HCT116 (cell line): ENCODE data around the gene EPG5. TPM values are rescaled to one million over a fixed set of nuclear protein-coding genes. Genes with fewer than 3 reads are reported as not detected.

Experiments used
- ATAC-seq: fragments of 200-7000 bp; cut with Tn5 transposase; 2 replicates; pipeline ENCODE4 v1.9.1; 2020; ENCODE audit warnings: mild to moderate bottlenecking, moderate library complexity
- BruUV-seq: library from RNA; stranded (reverse); fragments of 400-500 nt; replicated peaks from 2 replicates; lab custom pipeline; 2021; lab: Mats Ljungman, UMichigan
- CTCF ChIA-PET: fragments of 300-600 bp; sonication (Branson Sonifier 250); formaldehyde crosslinking; loops from one replicate; lab custom pipeline; 2021; ENCODE audit warnings: antibody characterized with exemption; lab: Charles Lee
- POLR2A ChIA-PET: fragments of 300-600, 350-600 bp; sonication (Branson Sonifier 250); formaldehyde crosslinking; loops from one replicate; lab custom pipeline; 2021; ENCODE audit warnings: antibody characterized with exemption; lab: Charles Lee
- RAD21 ChIA-PET, 2 experiments: fragments of 300-600 bp; sonication (Branson Sonifier 250); formaldehyde crosslinking; loops; one replicate each; lab custom pipeline; 2023; ENCODE audit warnings: low total read pairs in 2 of 2; ENCODE audit not compliant: uncharacterized antibody in 2 of 2, unreplicated experiment in 2 of 2, low non-redundant PET in 1 of 2; lab: Charles Lee
- DNase-seq: peaks from one replicate; pipeline ENCODE4 v3.0.0-alpha.2; 2010; ENCODE audit warnings: low read depth, low spot score
- H2AFZ ChIP-seq: fragments of 200-600 bp; shearing (Covaris generic), sonication (generic); 2 replicates; pipeline ENCODE4 v1.6.1; 2017; ENCODE audit warnings: low read depth, mixed run types, mixed read lengths, antibody characterized with exemption, low read length; ENCODE audit not compliant: poor library complexity, severe bottlenecking
- H3K27ac ChIP-seq: 2 replicates; pipeline ENCODE4 v1.5.1; 2012; ENCODE audit warnings: low read depth, low read length
- H3K27me3 ChIP-seq: fragments of 200-600 bp; sonication (generic); 2 replicates; pipeline ENCODE4 v1.6.1; 2016; ENCODE audit warnings: mixed run types, low read length, mixed read lengths; ENCODE audit not compliant: insufficient read depth
- H3K36me3 ChIP-seq, 2 experiments: fragments of 200-500 bp in 1 of 2; fragments of 200-600 bp in 1 of 2; sonication (Bioruptor generic) in 1 of 2; sonication (generic) in 1 of 2; 2 replicates each; pipeline versions ENCODE4 v1.5.1 to v1.6.1; 2014 to 2016; ENCODE audit warnings: low read length in 2 of 2, inconsistent platforms in 1 of 2, mixed read lengths in 1 of 2, mixed run types in 1 of 2; ENCODE audit not compliant: insufficient read depth in 2 of 2, control insufficient read depth in 1 of 2
- H3K4me1 ChIP-seq, 2 experiments: fragments of 200-600 bp in 1 of 2; sonication (generic) in 1 of 2; 2 replicates each; pipeline versions ENCODE4 v1.5.1 to v1.6.1; 2012 to 2017; ENCODE audit warnings: low read length in 2 of 2, inconsistent platforms in 1 of 2, mild to moderate bottlenecking in 1 of 2, mixed read lengths in 1 of 2, mixed run types in 1 of 2, moderate library complexity in 1 of 2; ENCODE audit not compliant: insufficient read depth in 2 of 2, control insufficient read depth in 1 of 2
- H3K4me2 ChIP-seq: fragments of 200-600 bp; sonication (generic); 2 replicates; pipeline ENCODE4 v1.6.1; 2017; ENCODE audit warnings: mixed run types, low read length, mixed read lengths
- H3K4me3 ChIP-seq, 2 experiments: fragments of 200-600 bp in 1 of 2; sonication (generic) in 1 of 2; replicated peaks in 1 of 2; 2 replicates each; pipeline ENCODE4 v1.5.1; 2011 to 2016; ENCODE audit warnings: low read length in 2 of 2, control low read depth in 1 of 2, low read depth in 1 of 2, mild to moderate bottlenecking in 1 of 2, mixed read lengths in 1 of 2, mixed run types in 1 of 2
- H3K79me2 ChIP-seq: fragments of 200-600 bp; sonication (generic); 2 replicates; pipeline ENCODE4 v1.6.1; 2017; ENCODE audit warnings: mild to moderate bottlenecking, mixed run types, low read length, moderate library complexity, mixed read lengths; ENCODE audit not compliant: insufficient read depth
- H3K9ac ChIP-seq: fragments of 200-600 bp; sonication (generic); 2 replicates; pipeline ENCODE4 v1.6.1; 2016; ENCODE audit warnings: low read length, mixed read lengths
- H3K9me2 ChIP-seq: fragments of 200-600 bp; sonication (generic), shearing (Covaris generic); 2 replicates; pipeline ENCODE4 v1.6.1; 2017; ENCODE audit warnings: mixed run types, mild to moderate bottlenecking, moderate library complexity; ENCODE audit not compliant: insufficient read depth
- H3K9me3 ChIP-seq, 2 experiments: fragments of 200-500 bp in 1 of 2; fragments of 200-600 bp in 1 of 2; sonication (Bioruptor generic) in 1 of 2; sonication (generic) in 1 of 2; 2 replicates each; pipeline ENCODE4 v1.6.1; 2014 to 2017; ENCODE audit warnings: low read length in 2 of 2, mixed read lengths in 2 of 2, inconsistent platforms in 1 of 2, low read depth in 1 of 2, mild to moderate bottlenecking in 1 of 2, mixed run types in 1 of 2, moderate library complexity in 1 of 2; ENCODE audit not compliant: control insufficient read depth in 1 of 2, insufficient read depth in 1 of 2
- H4K20me1 ChIP-seq: fragments of 200-600 bp; sonication (generic), shearing (Covaris generic); 2 replicates; pipeline ENCODE4 v1.6.1; 2017; ENCODE audit warnings: mixed run types, mild to moderate bottlenecking, moderate library complexity; ENCODE audit not compliant: insufficient read depth
- CEBPB ChIP-seq: IDR thresholded peaks from 2 replicates; pipeline ENCODE4 v1.6.1; 2012; ENCODE audit warnings: low read depth
- EGR1 ChIP-seq: IDR thresholded peaks from 2 replicates; pipeline ENCODE4 v1.6.1; 2012; ENCODE audit warnings: low read depth
- ELF1 ChIP-seq: IDR thresholded peaks from 2 replicates; pipeline ENCODE4 v1.6.1; 2012; ENCODE audit warnings: low read depth, borderline replicate concordance
- EZH2 ChIP-seq: fragments of 200-600 bp; sonication (generic); IDR thresholded peaks from 2 replicates; pipeline ENCODE4 v1.6.1; 2017; ENCODE audit warnings: antibody characterized with exemption, mixed run types
- EZH2phosphoT487 ChIP-seq: fragments of 200-600 bp; IDR thresholded peaks from 2 replicates; pipeline ENCODE4 v1.6.1; 2018; ENCODE audit warnings: antibody characterized with exemption, borderline replicate concordance
- FOSL1 ChIP-seq: IDR thresholded peaks from 2 replicates; pipeline ENCODE4 v1.6.1; 2012; ENCODE audit warnings: low read depth
- JUND ChIP-seq: IDR thresholded peaks from 2 replicates; pipeline ENCODE4 v1.6.1; 2012
- POLR2A ChIP-seq: IDR thresholded peaks from 2 replicates; pipeline ENCODE4 v1.7.0; 2011; ENCODE audit warnings: borderline replicate concordance; ENCODE audit not compliant: insufficient read depth, insufficient read length; ENCODE audit errors: extremely low read depth
- POLR2AphosphoS5 ChIP-seq: IDR thresholded peaks from 2 replicates; pipeline ENCODE4 v1.6.1; 2011; ENCODE audit warnings: mild to moderate bottlenecking, low read depth, low read length, moderate library complexity
- RAD21 ChIP-seq: IDR thresholded peaks from 2 replicates; pipeline ENCODE4 v1.6.1; 2012; ENCODE audit warnings: low read depth, mild to moderate bottlenecking
- SIN3A ChIP-seq: IDR thresholded peaks from 2 replicates; pipeline ENCODE4 v1.6.1; 2012; ENCODE audit warnings: low read depth
- SRF ChIP-seq: IDR thresholded peaks from 2 replicates; pipeline ENCODE4 v1.6.1; 2012; ENCODE audit warnings: low read depth
- TCF7L2 ChIP-seq: IDR thresholded peaks from 2 replicates; pipeline ENCODE4 v1.7.0; 2011; ENCODE audit warnings: borderline replicate concordance, inconsistent platforms; ENCODE audit not compliant: insufficient read depth, insufficient read length; ENCODE audit errors: extremely low read depth
- ZFX ChIP-seq: fragments of 450-650 bp; IDR thresholded peaks from 2 replicates; pipeline ENCODE4 v1.6.1; 2017
- intact Hi-C: fragments of 100-400 bp; cut with micrococcal nuclease; formaldehyde crosslinking; loops from 2 replicates; pipeline ENCODE4 v1.10.0; 2022
- total RNA-seq: library from RNA; stranded (reverse); gene quantifications from one replicate; pipeline ENCODE4 v1.2.1, GENCODE V29; 2021; ENCODE audit not compliant: unreplicated experiment
- TF ChIP-seq, protein P1 (sequence below): IDR thresholded peaks from 2 replicates; pipeline ENCODE4 v1.6.1; 2011; ENCODE audit warnings: mild to moderate bottlenecking, low read length, moderate library complexity; ENCODE audit not compliant: insufficient replicate concordance; ENCODE audit errors: extremely low read depth
- TF ChIP-seq, protein P2 (sequence below): IDR thresholded peaks from 2 replicates; pipeline ENCODE4 v1.6.1; 2012
- TF ChIP-seq, protein P3 (sequence below): IDR thresholded peaks from 2 replicates; pipeline ENCODE4 v1.6.1; 2012; ENCODE audit warnings: low read depth
- TF ChIP-seq, protein P4 (sequence below), 3 experiments: fragments of 200-600 bp in 1 of 3; sonication (generic) in 1 of 3; IDR thresholded peaks in 2 of 3; conservative IDR thresholded peaks in 1 of 3; 2 replicates each; pipeline ENCODE4 v1.5.1; 2012 to 2017; ENCODE audit warnings: low read depth in 2 of 3, low read length in 2 of 3, antibody characterized with exemption in 1 of 3, borderline replicate concordance in 1 of 3, control low read depth in 1 of 3, mild to moderate bottlenecking in 1 of 3, mixed read lengths in 1 of 3, mixed run types in 1 of 3, moderate library complexity in 1 of 3; ENCODE audit not compliant: insufficient read depth in 1 of 3
- TF ChIP-seq, protein P5 (sequence below): IDR thresholded peaks from 2 replicates; pipeline ENCODE4 v1.6.1; 2012

EPG5 gene
- total RNA-seq, 1 experiment from 2014 or later: 12.9 TPM

DNA sequence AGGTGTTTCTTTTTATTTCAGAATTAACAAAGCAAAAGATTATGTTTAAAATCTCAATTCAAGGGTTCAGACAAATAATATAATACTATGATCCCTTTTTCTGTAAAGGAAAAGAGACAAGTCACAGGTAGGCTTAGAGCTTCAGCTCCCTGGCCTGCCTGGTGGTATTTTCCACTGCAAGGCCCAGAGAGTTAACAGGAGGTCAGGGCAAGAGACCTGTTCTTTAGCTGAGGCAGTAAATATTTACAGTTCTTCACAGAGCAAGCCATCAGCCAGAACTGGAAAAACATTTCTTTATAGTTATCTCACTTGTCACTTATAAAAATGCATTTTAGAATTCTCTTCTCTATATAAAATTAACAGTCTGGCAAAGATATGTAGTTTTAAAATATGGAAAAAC lies 70.1 kb downstream of the EPG5 start:
- TF ChIP-seq CEBPB: no peak
- TF ChIP-seq ZFX: no peak
- TF ChIP-seq POLR2AphosphoS5: no peak
- TF ChIP-seq EGR1: no peak
- TF ChIP-seq, protein P1, sequence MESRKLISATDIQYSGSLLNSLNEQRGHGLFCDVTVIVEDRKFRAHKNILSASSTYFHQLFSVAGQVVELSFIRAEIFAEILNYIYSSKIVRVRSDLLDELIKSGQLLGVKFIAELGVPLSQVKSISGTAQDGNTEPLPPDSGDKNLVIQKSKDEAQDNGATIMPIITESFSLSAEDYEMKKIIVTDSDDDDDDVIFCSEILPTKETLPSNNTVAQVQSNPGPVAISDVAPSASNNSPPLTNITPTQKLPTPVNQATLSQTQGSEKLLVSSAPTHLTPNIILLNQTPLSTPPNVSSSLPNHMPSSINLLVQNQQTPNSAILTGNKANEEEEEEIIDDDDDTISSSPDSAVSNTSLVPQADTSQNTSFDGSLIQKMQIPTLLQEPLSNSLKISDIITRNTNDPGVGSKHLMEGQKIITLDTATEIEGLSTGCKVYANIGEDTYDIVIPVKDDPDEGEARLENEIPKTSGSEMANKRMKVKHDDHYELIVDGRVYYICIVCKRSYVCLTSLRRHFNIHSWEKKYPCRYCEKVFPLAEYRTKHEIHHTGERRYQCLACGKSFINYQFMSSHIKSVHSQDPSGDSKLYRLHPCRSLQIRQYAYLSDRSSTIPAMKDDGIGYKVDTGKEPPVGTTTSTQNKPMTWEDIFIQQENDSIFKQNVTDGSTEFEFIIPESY: no peak
- no peak for TF ChIP-seq SIN3A
- TF ChIP-seq ELF1: no peak
- TF ChIP-seq POLR2A: no peak
- TF ChIP-seq, protein P2, sequence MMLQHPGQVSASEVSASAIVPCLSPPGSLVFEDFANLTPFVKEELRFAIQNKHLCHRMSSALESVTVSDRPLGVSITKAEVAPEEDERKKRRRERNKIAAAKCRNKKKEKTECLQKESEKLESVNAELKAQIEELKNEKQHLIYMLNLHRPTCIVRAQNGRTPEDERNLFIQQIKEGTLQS: no peak
- TF ChIP-seq RAD21: no peak
- TF ChIP-seq EZH2phosphoT487: no peak
- TF ChIP-seq SRF: no peak
- TF ChIP-seq, protein P3, sequence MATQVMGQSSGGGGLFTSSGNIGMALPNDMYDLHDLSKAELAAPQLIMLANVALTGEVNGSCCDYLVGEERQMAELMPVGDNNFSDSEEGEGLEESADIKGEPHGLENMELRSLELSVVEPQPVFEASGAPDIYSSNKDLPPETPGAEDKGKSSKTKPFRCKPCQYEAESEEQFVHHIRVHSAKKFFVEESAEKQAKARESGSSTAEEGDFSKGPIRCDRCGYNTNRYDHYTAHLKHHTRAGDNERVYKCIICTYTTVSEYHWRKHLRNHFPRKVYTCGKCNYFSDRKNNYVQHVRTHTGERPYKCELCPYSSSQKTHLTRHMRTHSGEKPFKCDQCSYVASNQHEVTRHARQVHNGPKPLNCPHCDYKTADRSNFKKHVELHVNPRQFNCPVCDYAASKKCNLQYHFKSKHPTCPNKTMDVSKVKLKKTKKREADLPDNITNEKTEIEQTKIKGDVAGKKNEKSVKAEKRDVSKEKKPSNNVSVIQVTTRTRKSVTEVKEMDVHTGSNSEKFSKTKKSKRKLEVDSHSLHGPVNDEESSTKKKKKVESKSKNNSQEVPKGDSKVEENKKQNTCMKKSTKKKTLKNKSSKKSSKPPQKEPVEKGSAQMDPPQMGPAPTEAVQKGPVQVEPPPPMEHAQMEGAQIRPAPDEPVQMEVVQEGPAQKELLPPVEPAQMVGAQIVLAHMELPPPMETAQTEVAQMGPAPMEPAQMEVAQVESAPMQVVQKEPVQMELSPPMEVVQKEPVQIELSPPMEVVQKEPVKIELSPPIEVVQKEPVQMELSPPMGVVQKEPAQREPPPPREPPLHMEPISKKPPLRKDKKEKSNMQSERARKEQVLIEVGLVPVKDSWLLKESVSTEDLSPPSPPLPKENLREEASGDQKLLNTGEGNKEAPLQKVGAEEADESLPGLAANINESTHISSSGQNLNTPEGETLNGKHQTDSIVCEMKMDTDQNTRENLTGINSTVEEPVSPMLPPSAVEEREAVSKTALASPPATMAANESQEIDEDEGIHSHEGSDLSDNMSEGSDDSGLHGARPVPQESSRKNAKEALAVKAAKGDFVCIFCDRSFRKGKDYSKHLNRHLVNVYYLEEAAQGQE: no peak
- no peak for TF ChIP-seq JUND
- TF ChIP-seq, protein P4, sequence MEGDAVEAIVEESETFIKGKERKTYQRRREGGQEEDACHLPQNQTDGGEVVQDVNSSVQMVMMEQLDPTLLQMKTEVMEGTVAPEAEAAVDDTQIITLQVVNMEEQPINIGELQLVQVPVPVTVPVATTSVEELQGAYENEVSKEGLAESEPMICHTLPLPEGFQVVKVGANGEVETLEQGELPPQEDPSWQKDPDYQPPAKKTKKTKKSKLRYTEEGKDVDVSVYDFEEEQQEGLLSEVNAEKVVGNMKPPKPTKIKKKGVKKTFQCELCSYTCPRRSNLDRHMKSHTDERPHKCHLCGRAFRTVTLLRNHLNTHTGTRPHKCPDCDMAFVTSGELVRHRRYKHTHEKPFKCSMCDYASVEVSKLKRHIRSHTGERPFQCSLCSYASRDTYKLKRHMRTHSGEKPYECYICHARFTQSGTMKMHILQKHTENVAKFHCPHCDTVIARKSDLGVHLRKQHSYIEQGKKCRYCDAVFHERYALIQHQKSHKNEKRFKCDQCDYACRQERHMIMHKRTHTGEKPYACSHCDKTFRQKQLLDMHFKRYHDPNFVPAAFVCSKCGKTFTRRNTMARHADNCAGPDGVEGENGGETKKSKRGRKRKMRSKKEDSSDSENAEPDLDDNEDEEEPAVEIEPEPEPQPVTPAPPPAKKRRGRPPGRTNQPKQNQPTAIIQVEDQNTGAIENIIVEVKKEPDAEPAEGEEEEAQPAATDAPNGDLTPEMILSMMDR (IDR thresholded peaks at IDR 0.05 in 2 of 3, conservative IDR thresholded peaks at IDR 0.05 in 1 of 3; ENCODE audit: borderline replicate concordance in 1 of 3, insufficient read depth in 1 of 3, low read depth in 2 of 3, low read length in 2 of 3): no peak
- TF ChIP-seq, protein P5, sequence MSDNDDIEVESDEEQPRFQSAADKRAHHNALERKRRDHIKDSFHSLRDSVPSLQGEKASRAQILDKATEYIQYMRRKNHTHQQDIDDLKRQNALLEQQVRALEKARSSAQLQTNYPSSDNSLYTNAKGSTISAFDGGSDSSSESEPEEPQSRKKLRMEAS: no peak
- TF ChIP-seq EZH2: no peak
- TF ChIP-seq TCF7L2: no peak
- TF ChIP-seq FOSL1: no peak
- H3K79me2 ChIP-seq: no peaks in the 10 kb centered on the region
- CTCF ChIA-PET: interaction anchor here (1.0 to 1.3 kb wide), 2 partner anchors 16 to 78 kb away, joined by 3 to 4 read pairs; no protein-coding TSS in a partner anchor
- intact Hi-C loops: no loop called here
- H3K27ac ChIP-seq: no peak overlapping the region
- H3K4me2 ChIP-seq: no peak overlapping the region
- H3K9me3 ChIP-seq: no peaks in the 10 kb centered on the region
- no peaks in the 10 kb centered on the region for H4K20me1 ChIP-seq
- H3K4me1 ChIP-seq: no peaks in the 10 kb centered on the region
- ATAC-seq (no peak), DNase-seq (no peak)
- H3K27me3 ChIP-seq: no peaks in the 10 kb centered on the region
- H3K9me2 ChIP-seq: no peaks in the 10 kb centered on the region
- H2AFZ ChIP-seq: no peak overlapping the region
- no peak overlapping the region for H3K4me3 ChIP-seq
- RAD21 ChIA-PET: no interaction called here
- peaks cover 0 to 4% of the 10 kb centered on the region in 2 experiments; a peak in 2 of 4 replicates for H3K36me3 ChIP-seq
- POLR2A ChIA-PET: no interaction called here
- no peak overlapping the region for H3K9ac ChIP-seq
- no TSS peak for BruUV-seq
